H1 (cell line): Measurements from ENCODE around the gene YWHAG.

ENCODE experiments used
- ATF2 ChIP-seq: IDR thresholded peaks from 2 replicates; pipeline ENCODE4 v1.6.1; 2012; ENCODE audit warnings: low read length, inconsistent platforms
- CREB1 ChIP-seq: IDR thresholded peaks from 2 replicates; pipeline ENCODE4 v1.6.1; 2012; ENCODE audit warnings: inconsistent platforms
- CTCF ChIP-seq, 3 experiments: IDR thresholded peaks; 1 replicate in 2 of 3; 2 replicates in 1 of 3; pipeline versions ENCODE4 v1.5.1 to v1.6.1; 2011; ENCODE audit warnings: low read length in 3 of 3, mild to moderate bottlenecking in 3 of 3, inconsistent platforms in 2 of 3, low read depth in 1 of 3, moderate library complexity in 1 of 3; ENCODE audit not compliant: insufficient read depth in 1 of 3; ENCODE audit errors: control extremely low read depth in 1 of 3
- EP300 ChIP-seq, 2 experiments: IDR thresholded peaks; 1 replicate in 1 of 2; 2 replicates in 1 of 2; pipeline ENCODE4 v1.6.1; 2011 to 2012; ENCODE audit warnings: low read depth in 2 of 2, low read length in 2 of 2, mild to moderate bottlenecking in 2 of 2, borderline replicate concordance in 1 of 2, inconsistent platforms in 1 of 2, moderate library complexity in 1 of 2
- JUND ChIP-seq: IDR thresholded peaks from 2 replicates; pipeline ENCODE4 v1.6.1; 2011; ENCODE audit warnings: mild to moderate bottlenecking, improper control_type of control experiment, low read length
- POLR2A ChIP-seq, 2 experiments: IDR thresholded peaks; 1 replicate in 1 of 2; 2 replicates in 1 of 2; pipeline ENCODE4 v1.6.1; 2011; ENCODE audit warnings: low read depth in 2 of 2, low read length in 2 of 2, mild to moderate bottlenecking in 2 of 2; ENCODE audit errors: control extremely low read depth in 1 of 2
- SP1 ChIP-seq: IDR thresholded peaks from 2 replicates; pipeline ENCODE4 v1.6.1; 2011; ENCODE audit warnings: low read depth, low read length
- SP2 ChIP-seq: IDR thresholded peaks from 2 replicates; pipeline ENCODE4 v1.6.1; 2012; ENCODE audit warnings: mild to moderate bottlenecking, low read length, inconsistent platforms
- TAF7 ChIP-seq: optimal IDR thresholded peaks from 2 replicates; pipeline ENCODE3; 2011; ENCODE audit warnings: low read depth, mild to moderate bottlenecking, inconsistent platforms, low read length, moderate library complexity, borderline replicate concordance
- TCF12 ChIP-seq: IDR thresholded peaks from 2 replicates; pipeline ENCODE4 v1.6.1; 2011; ENCODE audit warnings: low read depth, mild to moderate bottlenecking, low read length
- ZNF274 ChIP-seq: IDR thresholded peaks from 2 replicates; pipeline ENCODE4 v1.7.0; 2012; ENCODE audit warnings: low read length, borderline replicate concordance; ENCODE audit errors: extremely low read depth

GRCh38 chr7:76278540-76278939, 80.3 kb downstream of the YWHAG start:
- TF ChIP-seq POLR2A (IDR thresholded peaks at IDR 0.05; ENCODE audit: control extremely low read depth in 1 of 2, low read depth in 2 of 2, low read length in 2 of 2) (no peak), TCF12 (no peak), CTCF (IDR thresholded peaks at IDR 0.05; ENCODE audit: control extremely low read depth in 1 of 3, insufficient read depth in 1 of 3, low read depth in 1 of 3, low read length in 3 of 3) (no peak), ATF2 (no peak), ZNF274 (no peak), JUND (no peak), EP300 (IDR thresholded peaks at IDR 0.05; ENCODE audit: borderline replicate concordance in 1 of 2, low read depth in 2 of 2, low read length in 2 of 2) (no peak), TAF7 (no peak), SP1 (peak; percentile 55; the same call in 1 of the 2 replicates), SP2 (no peak), CREB1 (no peak)
